ENCODE data around the gene AGL. TPM values are rescaled to one million over a fixed set of nuclear protein-coding genes. Genes with fewer than 3 reads are reported as not detected.

Gene AGL
- total and polyA plus RNA-seq, 2 of the 8 experiments (the other 6 are each of a cell fraction or from before 2014, with no cell fraction given) = 2.7 to 19.2 TPM

GRCh38 chr1:99801584-99801983 is 48.6 kb upstream of the AGL start (continued):
- TF ChIP-seq TAF1 (IDR thresholded peaks at IDR 0.05; ENCODE audit: low read depth, low read length) (no peak), RBBP5 (IDR thresholded peaks at IDR 0.05; ENCODE audit: borderline replicate concordance, low read depth, low read length) (no peak)
